Liver (tissue), 3 donors: ENCODE results near the gene COMMD10.

Experiments
- CTCF ChIP-seq: fragments of 150-350 bp; IDR thresholded peaks from 2 replicates; pipeline ENCODE4 v1.5.1; 2017; ENCODE audit warnings: improper control_type of control experiment, low read depth, low read length; ENCODE audit not compliant: missing input control
- FOXA2 ChIP-seq: IDR thresholded peaks from 2 replicates; pipeline ENCODE4 v1.6.1; 2016; ENCODE audit warnings: antibody characterized with exemption
- MAX ChIP-seq: IDR thresholded peaks from 2 replicates; pipeline ENCODE4 v1.6.1; 2016; ENCODE audit warnings: antibody characterized with exemption
- RAD21 ChIP-seq, 2 donors: IDR thresholded peaks; 2 replicates each; pipeline ENCODE4 v1.6.1; 2016; ENCODE audit warnings: antibody characterized with exemption in 2 of 2, mild to moderate bottlenecking in 2 of 2
- TAF1 ChIP-seq: conservative IDR thresholded peaks from 2 replicates; pipeline ENCODE4 v1.6.1; 2016; ENCODE audit warnings: antibody characterized with exemption, mild to moderate bottlenecking
- donor health status: healthy.
- donor health status: healthy.

GRCh38 chr5:116292321-116292720 lies 207.5 kb downstream of the COMMD10 start:
- TF ChIP-seq TAF1 (no peak), CTCF (no peak), FOXA2 (no peak), RAD21 (IDR thresholded peaks at IDR 0.05) (no peak), MAX (no peak)
